Measurements from ENCODE around the gene RAPSN.

The RAPSN gene

GRCh38 chr11:47387944-47388696, 60.8 kb downstream of the RAPSN start:
- DNase-seq: no peak
